ENCODE data around the gene SH3TC1.

- TF ChIP-seq, protein P1, sequence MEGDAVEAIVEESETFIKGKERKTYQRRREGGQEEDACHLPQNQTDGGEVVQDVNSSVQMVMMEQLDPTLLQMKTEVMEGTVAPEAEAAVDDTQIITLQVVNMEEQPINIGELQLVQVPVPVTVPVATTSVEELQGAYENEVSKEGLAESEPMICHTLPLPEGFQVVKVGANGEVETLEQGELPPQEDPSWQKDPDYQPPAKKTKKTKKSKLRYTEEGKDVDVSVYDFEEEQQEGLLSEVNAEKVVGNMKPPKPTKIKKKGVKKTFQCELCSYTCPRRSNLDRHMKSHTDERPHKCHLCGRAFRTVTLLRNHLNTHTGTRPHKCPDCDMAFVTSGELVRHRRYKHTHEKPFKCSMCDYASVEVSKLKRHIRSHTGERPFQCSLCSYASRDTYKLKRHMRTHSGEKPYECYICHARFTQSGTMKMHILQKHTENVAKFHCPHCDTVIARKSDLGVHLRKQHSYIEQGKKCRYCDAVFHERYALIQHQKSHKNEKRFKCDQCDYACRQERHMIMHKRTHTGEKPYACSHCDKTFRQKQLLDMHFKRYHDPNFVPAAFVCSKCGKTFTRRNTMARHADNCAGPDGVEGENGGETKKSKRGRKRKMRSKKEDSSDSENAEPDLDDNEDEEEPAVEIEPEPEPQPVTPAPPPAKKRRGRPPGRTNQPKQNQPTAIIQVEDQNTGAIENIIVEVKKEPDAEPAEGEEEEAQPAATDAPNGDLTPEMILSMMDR (IDR thresholded peaks at IDR 0.05; ENCODE audit: insufficient read depth, low read length, poor library complexity, severe bottlenecking), result no peak
- no peak for TF ChIP-seq EZH2phosphoT487 (conservative IDR thresholded peaks at IDR 0.05; ENCODE audit: low read length)
These were observed 42.2 kb downstream of the SH3TC1 start for GRCh38 chr4:8241211-8241779.

Data from SU-DHL-6 (cell line).